WI38 (cell line): ENCODE results near the gene AGPS.
"Not testable (repeated sequence)": the region's sequence is repeated elsewhere in the genome, so short reads cannot be mapped to it uniquely, and the experiment has no call there.

ENCODE experiments used
- H3K4me3 ChIP-seq: 2 replicates; pipeline ENCODE4 v1.5.1; 2011; ENCODE audit warnings: low read depth, mild to moderate bottlenecking, control low read depth, low read length
- TF ChIP-seq, protein P1 (sequence below): IDR thresholded peaks from 2 replicates; pipeline ENCODE4 v1.5.1; 2012; ENCODE audit warnings: low read depth, mild to moderate bottlenecking, control low read depth, low read length

Gene AGPS

DNA sequence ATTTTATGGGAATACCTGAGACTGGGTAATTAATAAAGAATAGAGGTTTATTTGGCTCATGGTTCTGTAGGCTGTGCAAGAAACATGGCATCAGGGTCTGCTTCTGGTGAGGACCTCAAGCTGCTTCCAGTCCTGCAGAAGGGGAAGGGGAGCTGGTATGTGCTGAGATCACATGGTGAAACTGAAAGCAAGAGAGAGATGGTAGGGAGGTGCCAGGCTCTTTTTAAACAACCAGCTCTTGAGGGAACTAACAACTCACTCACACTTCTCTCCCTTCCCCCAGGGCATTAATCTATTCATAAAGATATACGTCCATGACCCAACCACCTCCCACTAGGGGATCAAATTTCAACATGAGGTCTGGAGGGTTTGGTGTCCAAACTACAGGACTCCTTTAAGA, 40.1 kb downstream of the AGPS start:
- H3K4me3 ChIP-seq = no peak overlapping the region
- TF ChIP-seq, protein P1, sequence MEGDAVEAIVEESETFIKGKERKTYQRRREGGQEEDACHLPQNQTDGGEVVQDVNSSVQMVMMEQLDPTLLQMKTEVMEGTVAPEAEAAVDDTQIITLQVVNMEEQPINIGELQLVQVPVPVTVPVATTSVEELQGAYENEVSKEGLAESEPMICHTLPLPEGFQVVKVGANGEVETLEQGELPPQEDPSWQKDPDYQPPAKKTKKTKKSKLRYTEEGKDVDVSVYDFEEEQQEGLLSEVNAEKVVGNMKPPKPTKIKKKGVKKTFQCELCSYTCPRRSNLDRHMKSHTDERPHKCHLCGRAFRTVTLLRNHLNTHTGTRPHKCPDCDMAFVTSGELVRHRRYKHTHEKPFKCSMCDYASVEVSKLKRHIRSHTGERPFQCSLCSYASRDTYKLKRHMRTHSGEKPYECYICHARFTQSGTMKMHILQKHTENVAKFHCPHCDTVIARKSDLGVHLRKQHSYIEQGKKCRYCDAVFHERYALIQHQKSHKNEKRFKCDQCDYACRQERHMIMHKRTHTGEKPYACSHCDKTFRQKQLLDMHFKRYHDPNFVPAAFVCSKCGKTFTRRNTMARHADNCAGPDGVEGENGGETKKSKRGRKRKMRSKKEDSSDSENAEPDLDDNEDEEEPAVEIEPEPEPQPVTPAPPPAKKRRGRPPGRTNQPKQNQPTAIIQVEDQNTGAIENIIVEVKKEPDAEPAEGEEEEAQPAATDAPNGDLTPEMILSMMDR = no peak

DNA sequence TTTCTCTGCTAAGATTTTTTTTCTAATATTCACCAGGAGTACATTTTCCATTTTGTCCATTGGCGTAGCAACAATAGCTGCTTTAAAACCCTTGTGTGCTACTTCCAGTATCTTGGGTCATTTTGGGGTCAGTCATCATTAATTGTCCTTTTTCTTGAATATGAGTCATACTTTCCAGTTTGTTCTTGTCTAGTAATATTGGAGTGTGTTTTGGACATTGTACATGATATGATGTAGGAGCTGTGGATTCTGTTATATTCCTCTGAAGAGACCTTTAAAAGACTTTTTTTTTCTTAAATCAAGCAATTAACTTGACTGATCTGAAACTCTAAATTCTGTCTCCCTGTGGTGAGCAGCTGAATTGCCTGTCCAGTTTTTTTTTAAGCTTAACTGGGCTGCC, 40.8 kb downstream of the AGPS start:
- TF ChIP-seq, protein P1 = no peak
- no peak overlapping the region for H3K4me3 ChIP-seq

DNA sequence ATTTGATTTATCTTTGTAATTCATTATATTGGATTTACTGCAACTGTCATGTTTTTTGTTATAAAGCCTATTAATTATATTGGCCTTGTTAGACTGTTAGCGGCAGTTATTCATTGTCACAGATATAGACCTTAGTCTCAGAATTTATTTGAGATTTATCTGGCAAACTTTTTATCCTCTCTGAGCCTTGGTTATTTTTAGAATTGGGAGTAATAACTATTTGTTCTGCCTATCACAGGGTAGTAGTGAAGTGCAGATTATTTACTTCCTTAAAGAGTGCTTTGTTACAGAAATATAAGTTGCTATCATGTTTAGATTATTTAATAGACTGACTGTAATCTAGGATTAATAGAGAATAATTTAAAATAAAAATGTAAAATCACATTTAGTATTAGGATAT, 41.9 kb downstream of the AGPS start:
- no peak overlapping the region for H3K4me3 ChIP-seq
- TF ChIP-seq, protein P1 = no peak

DNA sequence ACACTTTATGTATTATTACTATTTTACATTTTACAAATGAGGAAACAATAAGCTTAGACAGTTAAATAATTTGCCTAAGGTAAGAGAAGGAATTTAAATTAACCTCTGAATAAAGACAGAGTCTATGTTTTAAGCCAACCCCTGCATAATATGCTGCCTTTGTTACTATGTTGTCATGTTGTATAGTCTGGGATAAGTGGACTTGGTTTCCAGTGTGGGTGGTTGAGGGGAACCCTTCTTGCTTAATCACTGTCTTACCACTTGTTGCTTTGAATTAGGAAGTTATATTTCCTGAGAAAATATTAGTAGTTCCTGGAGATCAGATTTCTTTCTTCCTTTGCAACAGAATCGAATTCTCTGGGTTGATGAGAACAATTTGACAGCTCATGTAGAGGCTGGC, 52.6 kb downstream of the AGPS start:
- no peak overlapping the region for H3K4me3 ChIP-seq
- TF ChIP-seq, protein P1 = no peak

DNA sequence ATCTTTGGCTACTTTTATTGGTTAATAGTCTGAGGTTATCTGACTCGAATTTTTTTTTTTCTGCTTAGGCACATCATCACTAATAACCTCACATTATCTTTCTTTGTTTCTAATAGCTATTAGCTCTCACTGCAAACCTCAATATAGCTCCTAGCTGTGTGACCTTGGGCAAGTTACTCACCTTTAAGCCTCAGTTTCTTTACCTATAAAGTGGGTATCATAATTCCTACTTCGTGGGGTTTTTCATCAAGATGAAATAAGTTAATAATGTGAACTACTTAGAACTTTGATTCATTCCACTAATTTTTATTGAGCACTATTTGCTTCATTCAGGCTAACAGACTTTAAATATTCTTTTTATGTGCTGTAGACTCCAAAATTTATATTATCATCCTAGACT, 55.5 kb downstream of the AGPS start:
- TF ChIP-seq, protein P1 = no peak
- no peak overlapping the region for H3K4me3 ChIP-seq

DNA sequence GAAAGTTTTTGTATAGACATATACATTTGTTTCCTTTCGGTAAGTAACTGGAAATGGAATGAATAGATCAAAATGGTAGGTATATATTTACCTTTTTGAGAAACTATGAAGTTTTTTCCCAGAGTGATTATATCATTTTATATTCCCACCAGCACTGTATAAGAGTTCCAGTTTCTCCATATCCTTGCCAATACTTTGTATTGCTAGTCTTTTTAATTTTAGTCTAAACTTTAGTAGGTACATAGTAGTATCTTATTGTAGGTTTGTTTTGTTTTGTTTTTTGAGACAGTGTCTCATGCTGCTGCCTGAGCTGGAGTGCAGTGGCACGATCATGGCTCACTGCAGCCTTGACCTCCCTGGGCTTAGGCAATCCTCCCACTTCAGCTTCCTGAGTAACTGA, 56.6 kb downstream of the AGPS start:
- TF ChIP-seq, protein P1 = no peak

DNA sequence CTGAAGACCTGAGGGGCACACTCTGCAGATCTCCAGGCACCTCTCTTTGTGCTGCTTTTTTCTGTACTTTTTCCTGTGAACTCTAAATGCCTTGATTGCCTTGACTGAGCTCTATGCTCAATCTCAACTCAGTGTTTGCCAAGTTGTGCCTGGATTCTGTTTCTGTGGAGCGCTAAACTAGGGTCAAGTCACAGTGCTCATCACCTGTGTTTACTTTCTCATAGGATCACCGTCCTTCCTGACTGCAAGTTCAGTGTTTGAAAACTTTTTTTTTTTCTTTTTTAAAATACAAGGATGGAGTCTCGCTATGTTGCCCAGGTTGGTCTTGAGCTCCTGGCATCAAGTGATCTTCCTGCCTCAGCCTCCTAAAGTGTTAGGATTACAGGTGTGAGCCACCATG, 62.6 kb downstream of the AGPS start:
- TF ChIP-seq, protein P1 = no peak

More for the DNA sequence above, 56.6 kb downstream of the AGPS start:
- no peak overlapping the region for H3K4me3 ChIP-seq

DNA sequence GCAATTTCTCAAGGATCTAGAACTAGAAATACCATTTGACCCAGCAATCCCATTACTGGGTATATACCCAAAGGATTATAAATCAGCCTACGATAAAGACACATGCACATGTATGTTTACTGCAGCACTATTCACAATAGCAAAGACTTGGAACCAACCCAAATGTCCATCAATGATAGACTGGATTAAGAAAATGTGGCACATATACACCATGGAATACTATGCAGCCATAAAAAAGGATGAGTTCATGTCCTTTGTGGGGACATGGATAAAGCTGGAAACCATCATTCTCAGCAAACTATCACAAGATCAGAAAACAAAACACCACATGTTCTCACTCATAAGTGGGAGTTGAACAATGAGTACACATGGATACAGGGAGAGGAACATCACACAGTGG, 67.2 kb downstream of the AGPS start:
- not testable (repeated sequence) for H3K4me3 ChIP-seq

More for the DNA sequence above, 62.6 kb downstream of the AGPS start:
- H3K4me3 ChIP-seq = no peak overlapping the region
